PFSK-1 (cell line): Measurements from ENCODE around the gene KCNC3.

ENCODE experiments used
- TAF1 ChIP-seq: IDR thresholded peaks from 2 replicates; pipeline ENCODE4 v1.6.1; 2012; ENCODE audit warnings: low read length, control low read depth, borderline replicate concordance; ENCODE audit not compliant: insufficient read depth
- TF ChIP-seq, protein P1 (sequence below), 2 experiments: IDR thresholded peaks; 2 replicates each; pipeline versions ENCODE4 v1.6.1 to v1.8.0; 2011 to 2012; ENCODE audit warnings: low read depth in 2 of 2, low read length in 2 of 2, control low read depth in 1 of 2, inconsistent platforms in 1 of 2, mild to moderate bottlenecking in 1 of 2, moderate library complexity in 1 of 2; ENCODE audit not compliant: insufficient read depth in 1 of 2

DNA sequence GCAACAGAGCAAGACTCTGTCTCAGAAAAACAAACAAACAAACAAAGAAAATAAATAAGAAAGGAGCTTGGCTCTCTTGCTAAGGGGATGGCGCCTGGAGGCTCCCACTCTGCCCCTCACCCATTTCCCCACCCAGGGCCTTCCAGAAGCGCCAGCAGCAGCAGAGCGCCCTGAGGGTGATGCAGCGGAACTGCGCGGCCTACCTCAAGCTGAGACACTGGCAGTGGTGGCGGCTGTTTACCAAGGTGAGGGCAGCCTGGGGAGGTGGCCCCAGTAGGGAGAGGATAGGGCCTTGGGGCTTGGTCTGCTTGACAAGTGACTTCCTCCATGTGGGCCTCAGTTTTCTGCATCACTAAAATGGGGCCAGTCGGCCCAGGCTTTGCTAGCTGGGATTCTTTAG is 66.0 kb downstream of the KCNC3 start:
- TF ChIP-seq, protein P1, sequence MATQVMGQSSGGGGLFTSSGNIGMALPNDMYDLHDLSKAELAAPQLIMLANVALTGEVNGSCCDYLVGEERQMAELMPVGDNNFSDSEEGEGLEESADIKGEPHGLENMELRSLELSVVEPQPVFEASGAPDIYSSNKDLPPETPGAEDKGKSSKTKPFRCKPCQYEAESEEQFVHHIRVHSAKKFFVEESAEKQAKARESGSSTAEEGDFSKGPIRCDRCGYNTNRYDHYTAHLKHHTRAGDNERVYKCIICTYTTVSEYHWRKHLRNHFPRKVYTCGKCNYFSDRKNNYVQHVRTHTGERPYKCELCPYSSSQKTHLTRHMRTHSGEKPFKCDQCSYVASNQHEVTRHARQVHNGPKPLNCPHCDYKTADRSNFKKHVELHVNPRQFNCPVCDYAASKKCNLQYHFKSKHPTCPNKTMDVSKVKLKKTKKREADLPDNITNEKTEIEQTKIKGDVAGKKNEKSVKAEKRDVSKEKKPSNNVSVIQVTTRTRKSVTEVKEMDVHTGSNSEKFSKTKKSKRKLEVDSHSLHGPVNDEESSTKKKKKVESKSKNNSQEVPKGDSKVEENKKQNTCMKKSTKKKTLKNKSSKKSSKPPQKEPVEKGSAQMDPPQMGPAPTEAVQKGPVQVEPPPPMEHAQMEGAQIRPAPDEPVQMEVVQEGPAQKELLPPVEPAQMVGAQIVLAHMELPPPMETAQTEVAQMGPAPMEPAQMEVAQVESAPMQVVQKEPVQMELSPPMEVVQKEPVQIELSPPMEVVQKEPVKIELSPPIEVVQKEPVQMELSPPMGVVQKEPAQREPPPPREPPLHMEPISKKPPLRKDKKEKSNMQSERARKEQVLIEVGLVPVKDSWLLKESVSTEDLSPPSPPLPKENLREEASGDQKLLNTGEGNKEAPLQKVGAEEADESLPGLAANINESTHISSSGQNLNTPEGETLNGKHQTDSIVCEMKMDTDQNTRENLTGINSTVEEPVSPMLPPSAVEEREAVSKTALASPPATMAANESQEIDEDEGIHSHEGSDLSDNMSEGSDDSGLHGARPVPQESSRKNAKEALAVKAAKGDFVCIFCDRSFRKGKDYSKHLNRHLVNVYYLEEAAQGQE (IDR thresholded peaks at IDR 0.05; ENCODE audit: insufficient read depth in 1 of 2, low read depth in 2 of 2, low read length in 2 of 2), result no peak
- TF ChIP-seq TAF1, result no peak
